GM21723 (cell line): ENCODE data around the gene LRP4.
"Not testable (repeated sequence)": the region's sequence is repeated elsewhere in the genome, so short reads cannot be mapped to it uniquely, and the experiment has no call there.

ENCODE experiments used
- ATAC-seq: cut with Tn5 transposase; IDR thresholded peaks from one replicate; pipeline ENCODE4 v1.9.1; 2021; ENCODE audit warnings: mild to moderate bottlenecking, moderate library complexity; ENCODE audit not compliant: unreplicated experiment

Gene LRP4, protein sequence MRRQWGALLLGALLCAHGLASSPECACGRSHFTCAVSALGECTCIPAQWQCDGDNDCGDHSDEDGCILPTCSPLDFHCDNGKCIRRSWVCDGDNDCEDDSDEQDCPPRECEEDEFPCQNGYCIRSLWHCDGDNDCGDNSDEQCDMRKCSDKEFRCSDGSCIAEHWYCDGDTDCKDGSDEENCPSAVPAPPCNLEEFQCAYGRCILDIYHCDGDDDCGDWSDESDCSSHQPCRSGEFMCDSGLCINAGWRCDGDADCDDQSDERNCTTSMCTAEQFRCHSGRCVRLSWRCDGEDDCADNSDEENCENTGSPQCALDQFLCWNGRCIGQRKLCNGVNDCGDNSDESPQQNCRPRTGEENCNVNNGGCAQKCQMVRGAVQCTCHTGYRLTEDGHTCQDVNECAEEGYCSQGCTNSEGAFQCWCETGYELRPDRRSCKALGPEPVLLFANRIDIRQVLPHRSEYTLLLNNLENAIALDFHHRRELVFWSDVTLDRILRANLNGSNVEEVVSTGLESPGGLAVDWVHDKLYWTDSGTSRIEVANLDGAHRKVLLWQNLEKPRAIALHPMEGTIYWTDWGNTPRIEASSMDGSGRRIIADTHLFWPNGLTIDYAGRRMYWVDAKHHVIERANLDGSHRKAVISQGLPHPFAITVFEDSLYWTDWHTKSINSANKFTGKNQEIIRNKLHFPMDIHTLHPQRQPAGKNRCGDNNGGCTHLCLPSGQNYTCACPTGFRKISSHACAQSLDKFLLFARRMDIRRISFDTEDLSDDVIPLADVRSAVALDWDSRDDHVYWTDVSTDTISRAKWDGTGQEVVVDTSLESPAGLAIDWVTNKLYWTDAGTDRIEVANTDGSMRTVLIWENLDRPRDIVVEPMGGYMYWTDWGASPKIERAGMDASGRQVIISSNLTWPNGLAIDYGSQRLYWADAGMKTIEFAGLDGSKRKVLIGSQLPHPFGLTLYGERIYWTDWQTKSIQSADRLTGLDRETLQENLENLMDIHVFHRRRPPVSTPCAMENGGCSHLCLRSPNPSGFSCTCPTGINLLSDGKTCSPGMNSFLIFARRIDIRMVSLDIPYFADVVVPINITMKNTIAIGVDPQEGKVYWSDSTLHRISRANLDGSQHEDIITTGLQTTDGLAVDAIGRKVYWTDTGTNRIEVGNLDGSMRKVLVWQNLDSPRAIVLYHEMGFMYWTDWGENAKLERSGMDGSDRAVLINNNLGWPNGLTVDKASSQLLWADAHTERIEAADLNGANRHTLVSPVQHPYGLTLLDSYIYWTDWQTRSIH (N-terminal part only)

DNA sequence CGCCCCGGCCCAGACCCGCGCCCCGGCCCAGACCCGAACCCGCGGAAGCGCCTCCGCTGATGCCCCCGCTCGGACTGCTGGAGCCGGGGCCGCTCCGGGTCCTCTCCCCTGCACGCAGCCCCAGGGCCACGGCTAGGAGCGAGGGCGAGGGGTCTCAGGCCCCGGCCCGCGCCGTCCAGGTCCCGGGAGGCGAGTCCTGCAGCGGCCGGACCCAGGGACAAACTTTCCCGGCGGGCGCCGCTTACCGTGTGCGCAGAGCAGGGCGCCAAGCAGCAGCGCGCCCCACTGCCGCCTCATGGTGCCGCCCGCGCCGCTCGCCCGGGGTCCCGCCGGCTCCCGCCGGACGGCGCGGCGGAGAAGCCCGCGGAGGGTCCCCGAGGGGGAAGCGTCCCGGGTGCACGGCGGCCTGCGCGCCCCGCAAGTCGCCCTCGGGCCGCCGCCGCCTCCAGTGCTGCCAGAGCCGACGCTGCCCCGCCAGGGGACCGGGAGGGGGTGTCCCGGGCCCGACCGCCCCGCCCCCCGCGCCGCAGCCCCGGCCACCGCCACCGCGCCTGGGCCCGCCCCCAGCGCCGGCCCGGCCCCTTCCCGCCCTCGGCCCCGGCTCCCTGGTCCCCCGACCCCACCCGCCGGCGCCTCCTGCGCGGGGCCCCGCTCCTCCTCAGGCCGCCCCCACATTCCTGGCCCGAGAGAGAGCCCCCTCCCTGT is at the start of gene LRP4:
LRP4 (minus strand) TSS at position 468 of the 705 bp plus-strand sequence; CDS start at position 297, 171 bp downstream.
- peak; percentile 57 for ATAC-seq

DNA sequence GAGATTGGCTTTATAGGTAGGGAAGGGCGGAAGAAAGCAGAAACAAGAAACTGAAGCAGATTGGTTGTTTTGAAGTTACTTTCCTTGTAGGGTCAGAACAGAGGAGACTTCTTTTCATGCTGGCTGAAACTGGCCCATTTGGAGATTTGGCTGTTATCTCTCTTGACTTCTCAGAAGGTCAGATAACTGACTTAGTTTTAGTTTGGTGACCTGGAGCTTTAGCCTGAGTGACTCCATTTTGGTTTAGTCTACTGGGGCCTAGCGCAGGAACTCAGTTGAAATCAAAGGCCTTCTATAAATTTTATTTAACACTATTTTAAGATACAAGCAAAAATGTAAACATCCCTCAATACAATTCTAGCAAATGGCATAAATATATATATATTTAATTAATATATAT is 49.6 kb upstream of the LRP4 start:
- ATAC-seq: no peak

DNA sequence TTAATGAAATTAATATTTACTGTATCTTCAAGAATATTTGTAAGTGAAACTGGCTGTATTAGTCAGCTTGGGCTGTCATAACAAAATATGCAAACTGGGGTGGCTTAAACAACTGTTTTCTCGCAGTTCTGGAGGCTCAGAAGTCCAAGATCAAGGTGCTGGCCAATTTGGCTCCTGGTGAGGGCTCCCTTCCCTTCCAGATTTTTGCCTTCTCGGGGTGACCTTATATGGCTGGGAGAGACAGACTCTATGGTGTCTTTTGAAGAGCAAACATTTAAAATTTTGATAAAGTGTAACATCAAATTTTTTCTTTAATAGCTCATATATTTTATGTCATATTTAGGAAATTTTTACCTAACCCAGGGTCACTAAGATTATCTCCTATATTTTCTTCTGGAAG is 48.4 kb upstream of the LRP4 start:
- no peak for ATAC-seq

DNA sequence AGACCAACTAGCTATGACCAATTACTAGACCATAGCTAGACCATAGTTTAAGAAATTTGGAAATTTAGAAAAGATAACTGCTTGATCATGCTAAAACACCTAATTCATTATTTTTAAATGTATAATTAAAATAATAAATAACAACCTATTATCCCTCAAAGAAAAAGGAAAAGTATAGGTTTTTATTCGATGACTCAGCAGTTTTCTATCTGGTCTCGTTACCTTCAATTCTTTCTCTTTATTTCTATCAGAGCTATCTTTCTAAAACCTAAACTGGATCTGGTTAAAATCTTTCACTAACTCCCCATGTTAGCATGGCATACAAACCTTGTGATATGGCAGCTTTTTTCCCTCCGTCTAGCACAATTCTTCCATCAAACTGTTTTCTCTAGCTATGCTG is 45.5 kb upstream of the LRP4 start:
- ATAC-seq: no peak

DNA sequence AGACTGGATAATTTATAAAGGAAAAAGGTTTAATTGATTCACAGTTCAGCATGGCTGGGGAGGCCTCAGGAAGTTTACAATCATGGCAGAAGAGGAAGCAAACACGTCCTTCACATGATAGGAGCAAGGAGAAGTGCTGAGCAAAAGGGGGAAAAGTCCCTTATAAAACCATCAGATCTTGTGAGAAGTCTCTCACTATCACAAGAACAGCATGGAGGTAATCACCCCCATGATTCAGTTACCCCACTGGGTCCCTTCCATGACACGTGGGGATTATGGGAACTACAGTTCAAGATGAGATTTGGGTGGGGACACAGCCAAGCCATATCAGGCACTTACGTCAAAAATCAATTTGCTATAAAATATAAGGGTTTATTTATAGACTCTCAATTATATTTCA is 43.5 kb upstream of the LRP4 start:
- ATAC-seq: not testable (repeated sequence)

DNA sequence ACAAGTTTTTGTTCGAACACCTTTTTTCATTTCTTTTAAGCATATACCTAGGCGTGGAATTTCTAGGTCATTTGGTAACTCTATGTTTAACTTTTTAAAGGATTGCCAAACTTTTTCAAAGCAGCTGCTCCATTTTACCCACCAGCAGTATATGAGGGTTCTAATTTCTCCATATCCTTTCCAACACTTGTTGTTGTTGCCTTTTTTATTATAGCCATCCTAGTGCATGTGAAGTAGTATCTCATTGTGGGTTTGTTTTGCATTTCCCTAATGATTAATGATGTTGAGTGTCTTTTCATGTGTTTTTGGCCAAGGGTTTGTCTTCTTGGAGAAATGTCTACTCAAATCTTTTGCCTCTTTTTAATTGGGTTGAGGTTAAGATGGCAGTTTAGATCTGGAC is 42.7 kb upstream of the LRP4 start:
- ATAC-seq: no peak

DNA sequence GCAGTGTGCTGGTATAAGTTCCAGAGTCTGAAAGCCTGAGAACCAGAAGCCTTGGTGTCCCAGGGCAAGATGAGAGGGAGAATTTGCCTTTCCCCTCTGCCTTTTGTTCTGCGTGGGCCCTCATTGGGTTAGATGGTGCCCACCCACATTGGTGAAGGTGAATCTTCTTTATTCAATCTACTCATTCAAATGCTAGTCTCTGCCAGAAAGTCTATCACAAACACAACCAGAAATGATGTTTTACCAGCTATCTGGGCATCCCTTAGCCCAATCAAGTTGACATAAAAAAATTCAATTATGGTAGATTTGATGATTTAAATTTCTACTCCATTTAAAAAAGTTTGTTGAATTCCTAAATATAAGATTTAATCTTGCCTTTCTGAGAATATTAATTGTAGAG is 40.4 kb upstream of the LRP4 start:
- ATAC-seq: no peak

DNA sequence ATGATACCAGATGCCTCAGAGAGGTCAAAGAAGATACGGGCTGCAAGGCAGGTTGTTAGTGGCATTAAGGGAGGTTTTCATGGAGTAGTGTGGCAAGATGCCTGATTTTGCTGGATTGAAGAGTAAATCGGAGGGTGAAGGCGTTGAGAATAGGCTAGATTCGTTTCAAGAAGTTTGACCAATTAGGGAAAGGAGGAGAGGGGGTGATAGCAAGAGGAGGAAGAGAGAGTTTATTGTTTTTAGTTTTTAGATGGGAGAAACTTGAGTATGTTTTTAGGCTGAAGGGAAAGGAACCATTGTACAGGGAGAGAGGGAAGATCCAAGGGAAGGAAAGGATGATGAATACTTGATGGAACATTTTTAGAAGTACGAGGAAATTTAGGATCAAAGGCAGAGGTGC is 34.7 kb upstream of the LRP4 start:
- no peak for ATAC-seq

DNA sequence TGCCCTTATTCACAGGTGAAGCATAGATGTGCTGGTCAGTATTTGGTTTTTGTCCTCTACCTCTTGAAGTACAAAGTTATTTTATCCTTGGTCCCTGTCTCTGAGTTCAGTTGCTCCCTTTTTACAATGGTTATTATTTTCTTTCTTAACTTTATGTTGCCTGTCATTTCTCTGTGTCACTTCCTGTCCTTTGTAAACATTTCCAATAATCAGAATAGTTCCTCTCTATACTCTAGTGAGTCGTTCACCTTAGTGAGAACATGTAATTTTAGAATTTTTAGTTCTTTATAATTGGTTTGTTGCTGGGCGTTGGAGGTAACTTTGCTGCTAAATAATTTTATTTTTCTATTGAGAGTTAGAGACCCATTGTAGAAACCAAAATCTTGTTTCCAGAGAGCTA is 34.2 kb upstream of the LRP4 start:
- no peak for ATAC-seq

DNA sequence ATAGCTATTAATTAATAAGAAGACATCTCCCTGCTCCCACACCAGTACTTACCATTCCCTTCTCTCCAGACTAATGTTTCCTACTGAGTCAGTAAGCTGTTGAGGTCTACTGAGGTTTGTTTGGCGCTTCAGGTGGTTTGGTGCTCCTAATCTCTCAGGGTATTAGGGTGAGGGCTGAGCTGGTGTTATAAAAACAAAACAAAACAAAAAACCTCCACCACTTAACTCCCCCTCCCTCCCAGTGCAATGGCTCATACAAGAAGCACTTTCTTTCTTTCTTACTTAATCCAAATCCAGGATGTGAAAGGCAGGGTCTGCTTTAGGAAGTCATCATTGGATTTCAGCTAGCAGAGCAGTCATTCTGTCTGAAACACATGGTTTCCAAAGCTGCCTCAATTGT is 33.5 kb upstream of the LRP4 start:
- no peak for ATAC-seq

DNA sequence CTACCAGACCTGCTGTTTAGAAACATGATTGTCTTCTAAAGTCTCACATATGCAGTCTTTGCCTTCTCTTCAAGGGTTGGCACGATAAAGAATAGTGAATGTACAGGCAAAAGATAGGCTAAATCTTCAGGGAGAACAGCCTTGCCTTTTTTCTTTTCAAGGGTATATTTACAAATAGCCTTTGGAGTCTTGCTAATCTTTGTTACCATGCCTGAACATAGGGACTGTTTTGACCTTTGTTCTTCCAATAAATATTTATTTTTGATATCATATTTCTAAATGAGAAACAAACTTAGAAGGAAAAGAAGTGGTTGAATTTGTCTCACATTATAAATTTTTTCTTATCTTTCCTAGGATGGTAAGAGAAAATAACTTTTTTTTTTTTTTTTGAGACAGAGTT is 30.9 kb upstream of the LRP4 start:
- ATAC-seq: no peak

DNA sequence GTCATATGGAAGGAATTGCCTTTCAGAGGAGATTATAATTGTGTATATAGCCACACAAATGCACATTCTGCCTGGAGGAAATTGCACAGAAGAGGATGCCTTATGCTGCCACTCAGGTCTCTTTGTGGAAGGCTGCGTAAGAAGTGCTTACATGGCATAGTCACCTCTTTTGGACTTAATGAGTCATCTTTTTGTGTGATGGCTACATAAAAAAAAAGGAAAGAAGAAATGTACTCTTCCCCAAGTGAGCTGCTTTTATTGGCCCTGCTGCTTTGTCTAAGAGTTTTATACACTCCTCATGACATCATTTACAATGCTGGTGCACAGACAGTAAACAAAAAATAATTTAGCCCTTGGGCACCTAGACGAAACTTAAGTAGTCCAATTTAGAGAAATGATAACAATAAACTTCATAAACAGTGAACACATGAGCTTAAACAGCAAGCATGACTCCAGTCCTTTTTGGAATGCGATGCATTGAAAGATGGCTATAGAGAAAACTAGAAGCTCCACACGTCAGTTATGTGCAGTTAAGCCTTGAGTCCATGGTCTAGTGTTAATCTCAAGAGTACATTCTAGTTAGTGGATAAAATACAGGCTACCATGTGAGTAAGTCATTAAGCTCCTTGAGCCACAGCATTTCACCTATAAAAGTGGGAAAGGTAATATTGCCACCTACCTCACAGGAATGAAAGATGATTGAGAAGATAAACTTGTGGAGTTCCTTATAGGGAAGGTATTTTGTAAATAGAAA is 30.2 kb upstream of the LRP4 start:
- ATAC-seq: no peak

DNA sequence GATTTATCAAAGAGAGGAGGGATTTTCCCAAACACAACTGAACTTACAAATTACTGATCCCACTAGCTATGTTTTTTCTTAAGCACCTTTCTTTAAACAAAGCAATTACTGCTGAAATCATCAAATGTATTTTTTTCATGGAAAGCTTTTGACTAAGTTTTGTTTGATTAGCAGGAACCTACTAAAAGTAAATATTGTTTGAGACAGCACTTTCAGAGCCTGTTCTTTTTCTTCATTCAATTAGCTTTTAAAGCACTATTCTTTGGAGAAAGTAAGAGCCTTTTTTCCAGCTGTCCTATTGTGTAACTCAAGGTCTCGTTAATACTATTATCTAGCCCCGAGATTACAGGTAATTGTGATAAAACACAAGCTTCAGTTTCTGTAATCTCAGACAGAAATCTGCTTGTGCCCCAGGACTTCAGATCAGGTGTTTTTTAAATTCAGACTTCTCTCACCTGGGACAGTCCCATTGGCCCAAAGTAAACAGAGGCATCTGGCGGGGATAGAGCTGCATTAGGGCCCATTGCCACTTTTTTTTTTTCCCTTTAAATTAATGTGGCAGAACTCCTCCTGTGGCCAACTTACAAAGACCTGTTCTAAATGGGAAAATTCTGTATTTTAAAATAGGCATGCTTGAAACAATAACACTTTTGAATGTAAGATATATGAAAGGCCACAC is 29.2 kb upstream of the LRP4 start:
- no peak for ATAC-seq

DNA sequence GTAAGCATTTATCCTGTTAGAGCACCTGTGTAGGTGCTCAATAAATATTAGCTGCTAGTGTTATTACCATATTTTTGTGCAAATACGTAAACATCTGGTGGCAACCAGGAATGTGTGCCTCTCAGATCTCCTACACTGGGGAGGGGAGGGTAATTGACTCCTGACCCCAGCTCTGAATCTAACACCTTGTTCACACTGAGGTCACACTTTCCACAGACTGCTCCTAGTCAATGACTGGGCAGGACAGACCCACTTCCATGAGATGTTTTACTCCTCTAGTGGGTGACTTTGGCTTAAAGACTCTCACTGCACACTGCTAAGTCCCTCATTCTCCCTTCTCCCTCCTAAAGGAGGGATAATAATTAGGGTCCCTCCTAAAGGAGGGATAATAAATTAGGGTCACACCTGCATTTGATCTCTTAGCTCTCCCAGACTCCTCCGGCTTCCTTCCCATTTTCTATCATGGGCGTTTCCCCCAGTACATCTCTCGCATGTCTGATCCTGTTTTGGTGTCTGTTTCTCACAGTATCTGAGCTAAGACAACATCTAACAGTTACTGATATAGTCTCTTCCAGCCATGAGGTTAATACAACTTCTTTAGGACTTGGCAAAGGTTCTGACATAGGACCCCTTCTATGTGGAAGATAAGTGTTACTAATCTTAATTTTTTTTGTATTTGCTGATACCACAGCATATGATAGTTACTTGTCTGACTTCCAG is 26.2 kb upstream of the LRP4 start:
- ATAC-seq: no peak

DNA sequence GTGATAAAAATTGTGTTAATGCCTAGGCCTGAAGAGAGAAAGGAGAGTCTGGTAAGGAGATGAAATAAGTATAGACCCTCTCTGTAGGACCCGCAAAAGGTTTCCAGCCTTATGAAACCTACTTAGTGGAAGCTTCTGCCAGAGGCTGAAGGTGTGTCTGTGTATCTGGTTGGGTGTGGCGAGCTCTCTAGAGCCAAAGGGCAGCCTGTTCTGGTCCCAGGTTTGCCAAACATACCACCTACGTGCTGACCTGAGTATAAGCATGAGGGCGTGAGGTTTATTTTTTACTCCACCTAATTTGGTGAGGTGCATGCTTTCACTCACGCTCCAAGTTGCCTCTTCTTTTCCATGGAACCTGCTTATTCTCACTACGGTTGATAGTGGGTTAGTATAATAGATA is 23.8 kb upstream of the LRP4 start:
- no peak for ATAC-seq

DNA sequence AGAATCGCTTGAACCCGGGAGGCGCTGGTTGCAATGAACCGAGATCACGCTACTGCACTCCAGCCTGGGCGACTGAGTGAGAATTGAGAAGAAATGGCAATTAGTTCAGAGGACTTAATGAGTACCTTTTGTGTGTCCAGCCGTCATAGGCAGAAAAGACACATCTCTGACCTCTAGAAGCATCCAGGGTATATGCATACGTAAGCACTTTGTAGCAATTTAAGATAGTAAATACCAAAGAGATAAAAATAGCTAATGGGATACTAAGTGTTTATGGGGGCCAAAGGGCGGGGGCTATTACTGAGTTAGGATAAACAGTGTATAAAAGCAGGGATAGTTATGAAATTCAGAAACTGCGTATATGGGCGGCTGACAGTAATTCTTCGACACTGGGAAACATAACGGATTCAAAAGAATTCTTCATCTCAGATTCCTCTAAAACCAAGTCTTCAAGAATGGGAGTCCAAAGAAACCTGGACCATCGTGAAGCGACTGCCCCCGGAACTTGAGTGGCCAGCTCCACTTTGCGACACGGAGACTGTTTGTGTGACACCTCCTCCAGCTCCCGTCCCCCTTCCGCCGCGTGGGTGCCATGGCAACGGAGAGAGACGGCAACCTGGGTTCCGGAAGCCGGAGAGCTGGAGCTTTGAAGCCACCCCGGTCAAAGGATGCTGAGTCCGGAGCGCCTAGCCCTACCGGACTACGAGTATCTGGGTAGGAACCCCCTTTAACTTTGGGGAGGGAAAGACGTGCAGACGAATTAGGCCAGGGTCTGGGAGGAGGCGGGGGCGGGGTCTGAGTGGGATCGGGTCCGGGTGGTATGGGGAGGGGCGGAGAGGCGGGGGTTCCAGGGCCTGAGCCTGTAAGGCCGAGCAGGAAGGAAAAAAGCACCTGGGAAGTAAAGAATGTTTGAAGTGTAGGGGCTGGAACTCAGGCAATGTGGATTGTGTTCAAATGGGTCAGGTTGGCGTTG is 18.1 kb upstream of the LRP4 start, which contains the start of gene CSTPP1:
CSTPP1 (plus strand) TSS at position 624 of the 973 bp plus-strand sequence; CDS start at position 669, 45 bp downstream.
- no peak for ATAC-seq

DNA sequence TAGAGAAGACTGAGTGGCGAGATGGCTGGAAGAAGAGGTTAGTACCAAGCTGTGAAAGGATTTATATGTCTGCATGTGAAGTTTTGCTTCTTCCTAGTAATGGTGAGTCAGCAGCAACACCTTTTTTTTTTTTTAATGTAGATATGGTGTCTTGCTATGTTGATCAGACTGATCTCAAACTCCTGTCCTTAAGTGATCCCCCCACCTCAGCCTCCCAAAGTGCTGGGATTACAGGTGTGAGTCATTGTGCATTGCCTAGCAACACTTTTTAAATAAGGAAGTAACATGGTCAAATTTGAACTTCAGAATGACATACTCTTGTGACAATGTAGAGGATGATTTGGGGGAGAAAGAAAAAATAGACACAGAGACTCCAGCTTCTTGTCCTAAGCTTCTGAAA is 11.7 kb upstream of the LRP4 start:
- ATAC-seq: no peak
